Pancreas (tissue), 10 donors: ENCODE results near the gene CLDND1. TPM values are rescaled to one million over a fixed set of nuclear protein-coding genes. Genes with fewer than 3 reads are reported as not detected.

Experiments used
- ATAC-seq, 4 donors: fragments of 200-7000 bp; cut with Tn5 transposase; one replicate each; pipeline versions ENCODE4 v1.8.0 to v1.9.1; 2020; ENCODE audit warnings: mild to moderate bottlenecking in 4 of 4, moderate library complexity in 4 of 4
- DNase-seq, 6 donors: peaks; one replicate each; pipeline ENCODE4 v3.0.0-alpha.2; 2020
- FAIRE-seq: peaks from 2 replicates; lab custom pipeline; 2012; peaks lifted over from hg19 to GRCh38; lab: Jason Lieb, UNC
- H3K27ac ChIP-seq, 4 donors: fragments of 200-600 bp; sonication (generic); 1 replicate in 3 of 4; 2 replicates in 1 of 4; pipeline versions ENCODE4 v1.5.0 to v1.8.0; 2020
- H3K27me3 ChIP-seq, 4 donors: fragments of 200-600 bp; one replicate each; pipeline ENCODE4 v1.8.0; 2021
- H3K36me3 ChIP-seq, 3 donors: fragments of 200-600 bp; sonication (generic) in 1 of 3; one replicate each; pipeline versions ENCODE4 v1.5.0 to v1.8.0; 2020 to 2021
- H3K4me1 ChIP-seq, 3 donors: fragments of 200-600 bp; one replicate each; pipeline ENCODE4 v1.8.0; 2021
- H3K4me3 ChIP-seq, 4 donors: fragments of 200-600 bp; sonication (generic) in 2 of 4; one replicate each; pipeline versions ENCODE4 v1.5.0 to v1.8.0; 2020 to 2021
- H3K9me3 ChIP-seq, 4 donors: fragments of 200-600 bp; one replicate each; pipeline ENCODE4 v1.8.0; 2021
- WGBS, 2 donors: extraction: QIAGEN DNeasy Blood & Tissue Kit; methylation state at CpG; one replicate each; pipeline ENCODE4 v1.1.7; 2013; 5-methylcytosine and 5-hydroxymethylcytosine counted together
- intact Hi-C, 3 donors: fragments of 100-400 bp; cut with DNase I; formaldehyde crosslinking; loops; one replicate each; pipeline versions ENCODE4 v1.11.1 to v1.14.2; 2022
- polyA plus RNA-seq, 2 donors: library from polyadenylated mRNA; stranded (reverse); fragments of 200-250 nt; gene quantifications; one replicate each; pipeline ENCODE4 v1.2.3, GENCODE V29; 2013
- total RNA-seq, 6 donors: library from RNA; stranded (reverse); fragmentation: NEBNext Ultra II Directional in 4 of 6; extraction: Animal tissue kit (Norgen Biotek cat#: 25700) in 4 of 6; gene quantifications; one replicate each; pipeline versions ENCODE4 v1.2.1 to v1.2.4, GENCODE V29; 2021 to 2023
- TF ChIP-seq, protein P1 (sequence below), 4 donors: fragments of 200-600 bp; sonication (generic) in 3 of 4; IDR thresholded peaks; one replicate each; pipeline versions ENCODE4 v1.5.0 to v1.8.0; 2021; ENCODE audit warnings: antibody characterized with exemption in 4 of 4
- donor health status: healthy with polysubstance abuse.
- donor health status: DM: no; HTN: no; CAD: no; lungs with moderate emphysema.
- donor health status: DM: no; HTN: no; CAD: no.
- donor health status: control.
- donor health status: control.
- donor health status: Bipolar disorder and iron deficiency.
- donor health status: DM: yes; HTN: yes; CAD: no.
- donor health status: DM: no; HTN: no; CAD: no.
- donor health status: DM: no; HTN: no; CAD: no.
- donor health status: DM: yes; HTN: yes; CAD: no.

CLDND1 gene
- total and polyA plus RNA-seq, 8 donors: 16.0 to 37.2 (median 22.3) TPM

DNA sequence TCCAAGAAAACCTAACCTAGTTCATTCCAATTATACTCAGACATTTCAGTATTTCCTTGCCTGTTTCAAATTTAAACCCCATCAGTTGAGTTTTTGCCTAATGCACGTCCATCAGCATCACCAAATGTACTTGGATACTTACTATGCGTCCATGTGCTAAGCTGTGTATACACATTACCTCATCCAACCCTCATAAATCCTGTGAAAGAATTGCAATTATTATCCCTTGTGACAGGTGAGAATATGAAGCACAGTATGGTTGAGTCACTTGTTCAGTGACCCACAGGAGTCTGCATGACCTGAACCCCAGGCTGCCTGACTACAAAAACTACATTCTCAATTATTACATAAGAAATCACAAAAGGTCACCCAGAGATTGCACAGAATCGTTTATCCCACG, 22.7 kb downstream of the CLDND1 start:
- no peaks in the 10 kb centered on the region for H3K4me1 ChIP-seq
- no peak for FAIRE-seq
- no peak for DNase-seq
- H3K9me3 ChIP-seq: no peaks in the 10 kb centered on the region
- no peak overlapping the region for H3K4me3 ChIP-seq
- H3K36me3 ChIP-seq: no peaks in the 10 kb centered on the region
- H3K27ac ChIP-seq: no peak overlapping the region
- WGBS, 2 donors: 57 to 72% methylated on average over 4 of the region's 4 CpGs
- TF ChIP-seq, protein P1, sequence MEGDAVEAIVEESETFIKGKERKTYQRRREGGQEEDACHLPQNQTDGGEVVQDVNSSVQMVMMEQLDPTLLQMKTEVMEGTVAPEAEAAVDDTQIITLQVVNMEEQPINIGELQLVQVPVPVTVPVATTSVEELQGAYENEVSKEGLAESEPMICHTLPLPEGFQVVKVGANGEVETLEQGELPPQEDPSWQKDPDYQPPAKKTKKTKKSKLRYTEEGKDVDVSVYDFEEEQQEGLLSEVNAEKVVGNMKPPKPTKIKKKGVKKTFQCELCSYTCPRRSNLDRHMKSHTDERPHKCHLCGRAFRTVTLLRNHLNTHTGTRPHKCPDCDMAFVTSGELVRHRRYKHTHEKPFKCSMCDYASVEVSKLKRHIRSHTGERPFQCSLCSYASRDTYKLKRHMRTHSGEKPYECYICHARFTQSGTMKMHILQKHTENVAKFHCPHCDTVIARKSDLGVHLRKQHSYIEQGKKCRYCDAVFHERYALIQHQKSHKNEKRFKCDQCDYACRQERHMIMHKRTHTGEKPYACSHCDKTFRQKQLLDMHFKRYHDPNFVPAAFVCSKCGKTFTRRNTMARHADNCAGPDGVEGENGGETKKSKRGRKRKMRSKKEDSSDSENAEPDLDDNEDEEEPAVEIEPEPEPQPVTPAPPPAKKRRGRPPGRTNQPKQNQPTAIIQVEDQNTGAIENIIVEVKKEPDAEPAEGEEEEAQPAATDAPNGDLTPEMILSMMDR (IDR thresholded peaks at IDR 0.05): no peak
- ATAC-seq: no peak
- intact Hi-C loops: no loop called here
- no peaks in the 10 kb centered on the region for H3K27me3 ChIP-seq

- no peak for FAIRE-seq
- 46 to 58% methylated on average over 2 of the region's 2 CpGs for WGBS, 2 donors
- Histone ChIP-seq H3K4me1 (no peaks in the 10 kb centered on the region), H3K9me3 (no peaks in the 10 kb centered on the region), H3K36me3 (no peaks in the 10 kb centered on the region), H3K27me3 (no peaks in the 10 kb centered on the region), H3K4me3 (no peak within 1 kb of the TSS), H3K27ac (no peak within 1 kb of the TSS)
- TF ChIP-seq, protein P1 (IDR thresholded peaks at IDR 0.05): no peak
- intact Hi-C loops: no loop called here
- no peak for ATAC-seq
- DNase-seq: no peak
Measured at GRCh38 chr3:98497381-98497780, 25.3 kb downstream of the CLDND1 start, which contains the start of gene OR5K2. TSS of gene OR5K2 (plus strand) at chr3:98497681. CDS start at chr3:98497681, 0 bp downstream.

- DNase-seq: no peak
- no peaks in the 10 kb centered on the region for H3K27me3 ChIP-seq
- no peaks in the 10 kb centered on the region for H3K9me3 ChIP-seq
- 59 to 66% methylated on average over 3 of the region's 3 CpGs for WGBS, 2 donors
- H3K4me1 ChIP-seq: no peaks in the 10 kb centered on the region
- TF ChIP-seq, protein P1 (IDR thresholded peaks at IDR 0.05): no peak
- H3K4me3 ChIP-seq: no peak overlapping the region
- no peak for FAIRE-seq
- intact Hi-C loops: no loop called here
- H3K27ac ChIP-seq: no peak overlapping the region
- no peaks in the 10 kb centered on the region for H3K36me3 ChIP-seq
- no peak for ATAC-seq
Measured at GRCh38 chr3:98483626-98484025, 39.1 kb downstream of the CLDND1 start.

DNA sequence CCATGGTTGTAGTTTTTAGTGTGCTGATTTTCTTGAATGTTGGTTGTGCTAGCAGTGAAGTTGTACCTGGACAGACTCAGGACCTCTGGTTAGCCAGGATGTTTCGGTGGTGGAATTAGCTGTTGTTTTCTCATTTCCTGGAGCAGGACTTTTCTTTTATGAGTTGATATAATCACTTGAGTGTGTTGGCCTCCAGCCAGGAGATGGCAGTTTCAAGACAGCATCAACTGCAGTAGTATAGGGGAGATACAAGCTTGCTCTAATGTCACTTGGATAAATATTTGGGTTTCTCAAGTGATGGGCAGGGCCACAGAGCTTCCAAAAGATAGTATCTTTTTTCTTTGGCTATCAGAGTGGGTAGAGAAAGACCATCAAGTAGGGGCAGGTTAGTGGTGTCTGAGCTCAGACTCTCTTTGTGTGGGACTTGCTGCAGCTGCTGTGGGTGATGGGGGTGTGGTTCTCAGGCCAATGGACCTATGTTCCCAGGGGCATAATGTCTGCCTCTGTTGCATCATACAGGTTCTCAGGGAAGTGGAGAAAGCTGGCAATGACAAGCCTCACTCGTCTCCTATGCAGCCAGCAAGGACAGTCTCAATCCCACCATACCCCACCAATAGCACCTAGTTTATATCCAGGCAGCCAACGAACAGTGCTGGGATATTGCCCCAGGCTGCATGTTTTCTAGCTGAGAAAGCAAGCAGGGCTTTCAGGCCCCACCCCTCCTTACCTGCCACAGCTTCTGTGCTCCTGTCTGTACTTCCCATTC, 39.8 kb downstream of the CLDND1 start:
- FAIRE-seq (no peak), DNase-seq (no peak), ATAC-seq (no peak)
- H3K36me3 ChIP-seq: no peaks in the 10 kb centered on the region
- 44 to 55% methylated on average over 3 of the region's 3 CpGs for WGBS, 2 donors
- no peak overlapping the region for H3K4me3 ChIP-seq
- H3K27me3 ChIP-seq: no peaks in the 10 kb centered on the region
- no peak overlapping the region for H3K27ac ChIP-seq
- TF ChIP-seq, protein P1 (IDR thresholded peaks at IDR 0.05): no peak
- intact Hi-C loops: no loop called here
- no peaks in the 10 kb centered on the region for H3K4me1 ChIP-seq
- no peaks in the 10 kb centered on the region for H3K9me3 ChIP-seq

Other genes starting within 250 kb of the CLDND1 start
- not detected for gene OR5H2, start 240.4 kb downstream of the CLDND1 start, total RNA-seq
- gene OR5H2, start 240.4 kb downstream of the CLDND1 start, polyA plus RNA-seq: not detected
- not detected for gene OR5K4, start 169.0 kb downstream of the CLDND1 start, total RNA-seq
- not detected for gene OR5K4, start 169.0 kb downstream of the CLDND1 start, polyA plus RNA-seq
- gene OR5K3, start 132.2 kb downstream of the CLDND1 start, total RNA-seq: not detected
- not detected for gene OR5K3, start 132.2 kb downstream of the CLDND1 start, polyA plus RNA-seq
- not detected for gene OR5K1, start 59.7 kb downstream of the CLDND1 start, total RNA-seq
- not detected for gene OR5K1, start 59.7 kb downstream of the CLDND1 start, polyA plus RNA-seq
- not detected for gene OR5K2, start 25.2 kb downstream of the CLDND1 start, total RNA-seq
- gene OR5K2, start 25.2 kb downstream of the CLDND1 start, polyA plus RNA-seq: not detected
- under 1 TPM in 2 of 6 donors, not detected in 4; 0.15 to 0.19 TPM for gene GPR15, start 9.1 kb upstream of the CLDND1 start, total RNA-seq
- under 1 TPM in 1 of 2 donors, not detected in 1; 0.07 TPM for gene GPR15, start 9.1 kb upstream of the CLDND1 start, polyA plus RNA-seq
- 1 to 10 TPM; 4.1 to 9.5 (median 5.3) TPM for gene CPOX, start 70.7 kb upstream of the CLDND1 start, total RNA-seq
- gene CPOX, start 70.7 kb upstream of the CLDND1 start, polyA plus RNA-seq: 1 to 10 TPM; 8.2 to 9.8 TPM
- gene ST3GAL6, start 240.4 kb upstream of the CLDND1 start, total RNA-seq: 1 to 10 TPM; 3.6 to 9.5 (median 6.7) TPM
- gene ST3GAL6, start 240.4 kb upstream of the CLDND1 start, polyA plus RNA-seq: 10 to 100 TPM in 1 of 2 donors, 1 to 10 TPM in 1; 5.7 to 16.1 TPM